SK-N-SH treated with all-trans-retinoic acid at 6 μM for 48 hours (cell line): ENCODE data around the gene LHFPL2.

Experiments
- ARNTL ChIP-seq: fragments of 450-650 bp; formaldehyde crosslinking; IDR thresholded peaks from 2 replicates; pipeline ENCODE4 v1.5.0; 2020; ENCODE audit warnings: low read depth, mild to moderate bottlenecking, moderate library complexity, borderline replicate concordance
- BACH2 ChIP-seq: fragments of 250-450 bp; sonication (Bioruptor Pico); IDR thresholded peaks from 2 replicates; pipeline ENCODE4 v1.9.0; 2021; ENCODE audit warnings: mild to moderate bottlenecking, borderline replicate concordance
- ESRRG ChIP-seq: fragments of 250-450 bp; sonication (Bioruptor Pico); IDR thresholded peaks from 2 replicates; pipeline ENCODE4 v1.6.1; 2021; ENCODE audit warnings: mild to moderate bottlenecking
- ISL1 ChIP-seq: fragments of 250-450 bp; sonication (Bioruptor Pico); IDR thresholded peaks from 2 replicates; pipeline ENCODE4 v2.1.2; 2022; ENCODE audit warnings: mild to moderate bottlenecking, moderate library complexity
- RARB ChIP-seq: fragments of 250-450 bp; sonication (Bioruptor Pico); IDR thresholded peaks from 2 replicates; pipeline ENCODE4 v1.8.0; 2021; ENCODE audit warnings: mild to moderate bottlenecking, moderate library complexity
- SNAI2 ChIP-seq: fragments of 250-450 bp; sonication (Bioruptor Pico); IDR thresholded peaks from 2 replicates; pipeline ENCODE4 v1.5.0; 2020; ENCODE audit warnings: mild to moderate bottlenecking, moderate library complexity
- TCF4 ChIP-seq: fragments of 250-450 bp; sonication (Bioruptor Pico); IDR thresholded peaks from 2 replicates; pipeline ENCODE4 v1.8.0; 2021; ENCODE audit warnings: mild to moderate bottlenecking, moderate library complexity, borderline replicate concordance
- ZC3H10 ChIP-seq: fragments of 250-450 bp; sonication (Bioruptor Pico); IDR thresholded peaks from 2 replicates; pipeline ENCODE4 v1.5.1; 2021; ENCODE audit warnings: mild to moderate bottlenecking, moderate library complexity
- ZFP3 ChIP-seq: fragments of 250-450 bp; sonication (Bioruptor Pico); IDR thresholded peaks from 2 replicates; pipeline ENCODE4 v1.5.0; 2020; ENCODE audit warnings: mild to moderate bottlenecking, moderate library complexity
- ZNF565 ChIP-seq: fragments of 450-650 bp; formaldehyde crosslinking; conservative IDR thresholded peaks from 2 replicates; pipeline ENCODE4 v1.5.0; 2020; ENCODE audit warnings: low read depth, mild to moderate bottlenecking, moderate library complexity
- ZNF70 ChIP-seq: fragments of 450-650 bp; formaldehyde crosslinking; IDR thresholded peaks from 2 replicates; pipeline ENCODE4 v1.5.0; 2020; ENCODE audit warnings: mild to moderate bottlenecking, moderate library complexity
- ZNF8 ChIP-seq: fragments of 450-650 bp; formaldehyde crosslinking; IDR thresholded peaks from 2 replicates; pipeline ENCODE4 v1.5.0; 2020; ENCODE audit warnings: mild to moderate bottlenecking, moderate library complexity
- TF ChIP-seq, protein P1 (sequence below): fragments of 250-450 bp; sonication (Bioruptor Pico); IDR thresholded peaks from 2 replicates; pipeline ENCODE4 v1.8.0; 2020; ENCODE audit warnings: mild to moderate bottlenecking, moderate library complexity, borderline replicate concordance
- TF ChIP-seq, protein P2 (sequence below): fragments of 250-450 bp; sonication (Bioruptor Pico); IDR thresholded peaks from 2 replicates; pipeline ENCODE4 v1.5.1; 2021; ENCODE audit warnings: mild to moderate bottlenecking, moderate library complexity

DNA sequence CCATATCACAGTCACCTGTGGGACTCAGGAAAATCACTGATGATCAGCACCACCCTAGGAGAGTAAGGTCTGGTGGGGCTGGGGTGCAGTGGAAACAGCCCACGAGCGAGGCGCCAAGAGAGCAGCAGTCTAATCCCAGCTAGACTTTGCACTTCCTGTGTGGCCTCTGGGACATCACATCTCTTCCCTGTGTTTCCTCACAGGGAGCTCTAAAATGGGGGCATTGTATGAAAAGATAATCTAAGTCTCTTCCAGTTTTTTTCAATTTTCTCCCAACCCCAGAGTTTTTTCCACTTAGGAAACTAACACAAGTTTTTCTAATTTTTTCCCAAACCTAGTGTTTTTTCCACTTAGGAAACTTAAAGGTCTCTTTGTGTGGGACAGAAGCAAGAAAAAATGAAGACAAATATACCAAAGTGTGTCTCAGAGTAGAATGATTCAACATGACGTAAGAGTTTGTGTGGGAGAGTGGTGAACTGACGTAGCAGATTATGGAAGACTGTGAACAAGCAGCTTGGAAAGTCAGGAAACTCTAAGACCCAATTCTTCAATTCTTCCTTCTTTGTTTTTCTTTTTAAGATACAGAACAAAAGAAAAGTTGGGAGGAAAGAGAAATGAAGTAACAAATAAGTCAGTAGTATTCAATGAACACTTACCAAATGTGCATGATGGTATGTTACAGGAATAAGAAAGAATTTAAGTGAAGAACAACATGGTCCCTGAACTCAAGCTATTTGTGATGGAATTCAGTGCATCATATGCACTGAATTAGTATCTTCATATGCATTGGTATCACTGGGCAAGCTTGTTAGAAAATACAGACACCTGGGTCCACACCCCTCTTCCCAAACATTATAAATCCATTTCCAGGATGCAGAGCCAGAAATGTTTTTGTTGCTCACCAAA is 51.3 kb downstream of the LHFPL2 start:
- TF ChIP-seq, protein P1, sequence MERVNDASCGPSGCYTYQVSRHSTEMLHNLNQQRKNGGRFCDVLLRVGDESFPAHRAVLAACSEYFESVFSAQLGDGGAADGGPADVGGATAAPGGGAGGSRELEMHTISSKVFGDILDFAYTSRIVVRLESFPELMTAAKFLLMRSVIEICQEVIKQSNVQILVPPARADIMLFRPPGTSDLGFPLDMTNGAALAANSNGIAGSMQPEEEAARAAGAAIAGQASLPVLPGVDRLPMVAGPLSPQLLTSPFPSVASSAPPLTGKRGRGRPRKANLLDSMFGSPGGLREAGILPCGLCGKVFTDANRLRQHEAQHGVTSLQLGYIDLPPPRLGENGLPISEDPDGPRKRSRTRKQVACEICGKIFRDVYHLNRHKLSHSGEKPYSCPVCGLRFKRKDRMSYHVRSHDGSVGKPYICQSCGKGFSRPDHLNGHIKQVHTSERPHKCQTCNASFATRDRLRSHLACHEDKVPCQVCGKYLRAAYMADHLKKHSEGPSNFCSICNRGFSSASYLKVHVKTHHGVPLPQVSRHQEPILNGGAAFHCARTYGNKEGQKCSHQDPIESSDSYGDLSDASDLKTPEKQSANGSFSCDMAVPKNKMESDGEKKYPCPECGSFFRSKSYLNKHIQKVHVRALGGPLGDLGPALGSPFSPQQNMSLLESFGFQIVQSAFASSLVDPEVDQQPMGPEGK (CRISPR knock-in tag): no peak
- TF ChIP-seq ISL1 (CRISPR knock-in tag) (no peak), BACH2 (CRISPR knock-in tag) (no peak), ZC3H10 (peak; percentile 14; the same call in 1 of the 2 replicates), SNAI2 (CRISPR knock-in tag) (peak; percentile 18; the same call in 1 of the 2 replicates), ZNF8 (no peak), ZNF565 (CRISPR knock-in tag) (no peak), ZNF70 (CRISPR knock-in tag) (no peak), ZFP3 (0 out of 2 replicates have a peak, but pooled peaks have one; percentile 14), ARNTL (CRISPR knock-in tag) (no peak), RARB (no peak), ESRRG (no peak), TCF4 (CRISPR knock-in tag) (no peak)
- TF ChIP-seq, protein P2, sequence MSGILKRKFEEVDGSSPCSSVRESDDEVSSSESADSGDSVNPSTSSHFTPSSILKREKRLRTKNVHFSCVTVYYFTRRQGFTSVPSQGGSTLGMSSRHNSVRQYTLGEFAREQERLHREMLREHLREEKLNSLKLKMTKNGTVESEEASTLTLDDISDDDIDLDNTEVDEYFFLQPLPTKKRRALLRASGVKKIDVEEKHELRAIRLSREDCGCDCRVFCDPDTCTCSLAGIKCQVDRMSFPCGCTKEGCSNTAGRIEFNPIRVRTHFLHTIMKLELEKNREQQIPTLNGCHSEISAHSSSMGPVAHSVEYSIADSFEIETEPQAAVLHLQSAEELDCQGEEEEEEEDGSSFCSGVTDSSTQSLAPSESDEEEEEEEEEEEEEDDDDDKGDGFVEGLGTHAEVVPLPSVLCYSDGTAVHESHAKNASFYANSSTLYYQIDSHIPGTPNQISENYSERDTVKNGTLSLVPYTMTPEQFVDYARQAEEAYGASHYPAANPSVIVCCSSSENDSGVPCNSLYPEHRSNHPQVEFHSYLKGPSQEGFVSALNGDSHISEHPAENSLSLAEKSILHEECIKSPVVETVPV (CRISPR knock-in tag): no peak
